NOMO-1 treated with dmso at 0.1 percent for 144 hours (cell line): ENCODE results near the gene MBD3L5.
A peak's percentile ranks its signal among the peaks of the same experiment; 100 is the strongest.
"Not testable (repeated sequence)": the region's sequence is repeated elsewhere in the genome, so short reads cannot be mapped to it uniquely, and the experiment has no call there.

Experiments used
- DNase-seq: peaks from one replicate; lab custom pipeline; 2025; ENCODE audit not compliant: unreplicated experiment; lab: John Stamatoyannopoulos, UW

MBD3L5 gene

DNA sequence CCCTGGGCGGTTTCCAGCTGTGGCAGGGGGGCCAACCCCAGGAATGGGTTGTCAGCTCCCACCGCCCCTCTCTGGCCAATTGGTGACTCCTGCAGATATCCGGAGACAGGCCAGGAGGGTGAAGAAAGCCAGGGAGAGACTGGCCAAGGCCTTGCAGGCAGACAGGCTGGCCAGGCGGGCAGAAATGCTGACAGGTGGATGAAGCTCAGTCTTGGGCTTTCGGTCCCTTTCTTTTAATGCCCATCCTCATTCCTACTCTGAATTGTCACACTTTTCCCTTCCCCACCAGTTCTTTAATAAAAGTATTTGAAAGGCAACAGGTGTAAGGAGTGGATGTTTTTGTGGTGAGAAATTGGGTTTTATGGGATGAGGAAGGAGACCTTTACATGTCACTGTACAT, 21.0 kb downstream of the MBD3L5 start:
- DNase-seq, result not testable (repeated sequence)

DNA sequence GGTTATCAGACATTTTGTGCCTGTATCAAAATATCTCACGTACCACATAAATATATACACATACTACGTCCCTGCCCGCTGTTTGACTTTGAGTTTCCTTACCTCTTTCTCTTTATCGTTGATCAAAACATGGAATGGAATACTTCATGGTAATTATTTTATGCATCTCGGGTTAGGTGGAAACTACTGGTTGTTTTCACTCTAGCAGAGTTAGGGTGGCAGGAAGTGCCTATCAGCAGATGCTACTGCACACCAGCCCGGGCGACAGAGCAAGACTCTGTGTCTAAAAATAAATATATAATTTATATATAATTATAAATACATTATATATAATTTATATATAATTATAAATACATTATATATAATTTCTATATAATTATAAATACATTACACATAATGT, 22.5 kb downstream of the MBD3L5 start:
- DNase-seq, result not testable (repeated sequence)

DNA sequence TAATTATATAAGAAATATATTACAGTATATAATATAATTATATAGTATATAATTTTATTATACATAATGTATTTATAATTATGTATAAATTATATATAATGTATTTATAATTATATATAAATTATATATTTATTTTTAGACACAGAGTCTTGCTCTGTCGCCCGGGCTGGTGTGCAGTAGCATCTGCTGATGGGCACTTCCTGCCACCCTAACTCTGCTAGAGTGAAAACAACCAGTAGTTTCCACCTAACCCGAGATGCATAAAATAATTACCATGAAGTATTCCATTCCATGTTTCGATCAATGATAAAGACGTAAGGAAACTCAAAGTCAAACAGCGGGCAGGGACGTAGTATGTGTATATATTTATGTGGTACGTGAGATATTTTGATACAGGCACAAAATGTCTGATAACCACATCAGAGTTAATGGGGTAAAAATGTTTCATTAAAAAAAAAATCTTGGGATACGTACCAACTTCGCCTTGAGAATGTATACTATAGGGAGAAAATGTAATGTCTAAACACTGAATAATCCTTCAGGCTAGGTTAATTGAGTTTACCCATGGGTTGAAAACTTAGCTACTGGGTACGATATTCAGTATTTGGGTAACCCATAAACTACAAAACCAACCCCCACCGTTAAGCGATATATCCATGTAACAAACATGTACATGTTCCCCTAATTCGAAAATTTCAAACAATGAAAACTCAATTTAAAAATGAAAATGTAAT, 24.4 kb downstream of the MBD3L5 start:
- DNase-seq, result not testable (repeated sequence)

DNA sequence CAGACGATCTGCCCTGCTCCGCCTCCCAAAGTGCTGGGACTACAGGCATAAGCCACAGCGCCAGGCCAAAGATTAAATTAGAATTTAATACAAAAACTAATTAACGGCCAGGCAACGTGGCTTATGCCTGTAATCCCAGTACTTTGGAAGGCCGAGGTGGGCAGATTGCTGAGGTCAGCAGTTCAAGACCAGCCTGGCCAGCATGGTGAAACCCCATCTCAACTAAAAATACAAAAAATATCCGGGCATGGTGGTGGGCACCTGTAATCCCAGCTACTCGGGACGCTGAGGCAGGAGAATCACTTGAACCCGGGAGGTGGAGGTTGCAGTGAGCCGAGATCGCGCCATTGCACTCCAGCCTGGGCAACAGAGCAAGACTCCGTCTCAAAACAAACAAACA, 25.3 kb downstream of the MBD3L5 start:
- not testable (repeated sequence) for DNase-seq

DNA sequence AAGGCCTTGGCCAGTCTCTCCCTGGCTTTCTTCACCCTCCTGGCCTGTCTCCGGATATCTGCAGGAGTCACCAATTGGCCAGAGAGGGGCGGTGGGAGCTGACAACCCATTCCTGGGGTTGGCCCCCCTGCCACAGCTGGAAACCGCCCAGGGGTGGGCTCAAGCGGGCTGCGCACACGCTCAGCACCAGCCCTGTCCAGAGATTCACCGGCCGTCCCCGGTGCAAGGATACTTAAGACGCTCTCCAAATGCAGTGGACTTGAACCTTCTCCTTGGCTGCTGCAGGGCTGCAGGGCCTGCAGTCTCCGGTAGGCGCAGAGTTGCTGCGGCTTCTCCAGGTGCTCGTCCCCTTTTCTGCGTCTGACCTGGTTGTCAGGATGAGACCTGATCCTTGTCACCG, 26.0 kb downstream of the MBD3L5 start:
- DNase-seq, result not testable (repeated sequence)

DNA sequence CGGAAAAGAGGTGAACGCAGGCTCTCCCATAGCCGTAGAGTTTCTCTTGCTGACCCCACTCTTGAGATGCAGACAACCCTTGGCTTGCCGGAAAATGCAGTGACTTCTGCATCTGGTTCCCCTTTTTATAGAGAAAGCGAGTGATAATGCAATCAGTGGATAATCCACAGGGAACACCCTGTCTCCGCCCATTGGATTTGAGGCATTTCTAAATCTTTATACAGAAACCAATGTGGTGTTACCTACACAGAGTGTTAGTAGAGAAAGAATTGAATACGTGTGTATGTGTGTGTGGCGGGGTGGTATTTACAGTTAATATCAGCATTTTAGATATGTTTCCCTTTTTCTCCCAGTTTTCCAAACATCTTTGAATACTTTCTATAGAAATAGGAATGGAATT, 28.2 kb downstream of the MBD3L5 start, which contains the start of gene MBD3L3:
Gene MBD3L3 (minus strand): TSS at position 101 of the 400 bp plus-strand sequence. CDS start 71 bp downstream, at position 30.
- DNase-seq, result not testable (repeated sequence)

DNA sequence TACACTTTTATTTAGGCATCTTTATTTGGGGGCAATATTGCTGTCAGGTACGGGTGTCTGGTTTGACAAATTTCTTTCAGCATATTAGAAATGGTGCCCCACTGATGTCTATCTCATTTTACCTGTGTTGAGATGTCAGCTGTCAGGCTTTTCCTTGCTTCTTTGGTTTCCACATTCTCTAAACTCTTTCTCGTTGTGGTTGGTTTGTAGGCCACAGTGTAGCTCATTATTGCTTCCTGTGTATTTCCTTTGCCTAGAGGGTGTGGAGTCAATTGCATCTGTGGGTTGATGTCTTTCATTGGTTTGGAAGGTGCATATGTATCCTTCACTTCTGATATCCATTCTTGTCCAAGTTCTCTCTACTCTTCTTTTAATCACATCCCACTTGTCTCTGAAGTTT, 29.6 kb downstream of the MBD3L5 start:
- DNase-seq, result not testable (repeated sequence)

DNA sequence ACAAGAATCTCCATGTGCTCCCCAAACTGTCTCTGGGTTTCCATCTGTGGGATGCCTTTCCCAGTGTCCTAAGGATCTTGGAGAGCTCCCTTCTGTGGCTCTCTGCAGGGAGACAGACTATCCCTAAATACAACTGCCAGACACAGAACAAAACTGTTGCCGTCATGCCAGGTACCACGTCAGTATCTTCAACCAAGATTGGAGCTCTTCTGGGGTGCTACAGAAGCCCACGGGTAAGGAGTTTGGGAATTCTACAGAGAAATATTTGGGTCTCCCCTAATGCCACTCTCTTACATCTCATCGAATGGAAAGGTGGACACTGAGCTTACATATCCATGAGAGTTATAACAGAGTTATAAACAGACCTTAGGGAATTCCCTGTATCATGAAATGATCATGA, 33.0 kb downstream of the MBD3L5 start:
- no peak for DNase-seq

DNA sequence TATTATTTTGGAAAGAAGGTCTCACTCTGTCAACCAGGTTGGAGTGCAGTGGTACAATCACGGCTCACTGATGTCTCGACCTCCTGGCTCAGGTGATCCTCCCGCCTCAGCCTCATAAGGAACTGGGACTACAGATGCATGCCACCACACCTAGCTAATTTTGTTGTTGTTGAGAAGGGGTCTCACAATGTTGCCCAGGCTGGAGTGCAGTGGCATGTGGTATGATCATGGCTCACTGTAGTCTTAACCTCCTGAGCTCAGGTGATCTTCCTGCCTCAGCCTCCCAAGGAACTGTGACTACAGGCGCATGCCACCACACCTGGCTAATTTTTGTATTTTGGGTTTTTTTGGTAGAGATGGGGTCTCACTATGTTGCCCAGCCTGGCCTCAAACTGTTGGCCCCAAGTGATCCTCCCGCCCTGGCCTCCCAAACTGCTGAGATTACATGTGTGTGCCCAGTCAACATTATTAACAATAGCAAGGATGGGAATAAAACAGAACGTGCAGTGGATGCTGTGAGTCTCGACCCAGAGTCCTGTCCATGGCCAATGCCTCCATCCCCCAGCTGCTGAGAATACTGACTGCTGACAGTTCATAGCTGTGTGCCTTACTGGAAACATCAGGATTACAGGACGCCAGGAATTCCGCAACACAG, 33.5 kb downstream of the MBD3L5 start:
- DNase-seq, result no peak

DNA sequence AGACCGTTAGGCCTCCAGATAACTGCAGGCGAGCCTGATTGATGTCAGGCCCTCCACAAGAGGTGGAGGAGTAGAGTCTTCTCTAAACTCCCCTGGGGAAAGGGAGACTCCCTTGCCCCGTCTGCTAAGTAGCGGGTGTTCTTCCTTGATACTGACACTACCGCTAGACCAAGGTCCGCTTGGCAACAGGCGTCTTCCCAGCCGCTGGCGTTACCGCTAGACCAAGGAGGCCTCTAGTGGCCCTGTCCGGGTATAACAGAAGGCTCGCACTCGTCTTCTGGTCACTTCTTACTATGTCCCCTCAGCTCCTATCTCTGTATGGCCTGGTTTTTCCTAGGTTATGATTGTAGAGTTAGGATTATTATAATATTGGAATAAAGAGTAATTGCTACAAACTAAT, 36.7 kb downstream of the MBD3L5 start:
- DNase-seq, result not testable (repeated sequence)

DNA sequence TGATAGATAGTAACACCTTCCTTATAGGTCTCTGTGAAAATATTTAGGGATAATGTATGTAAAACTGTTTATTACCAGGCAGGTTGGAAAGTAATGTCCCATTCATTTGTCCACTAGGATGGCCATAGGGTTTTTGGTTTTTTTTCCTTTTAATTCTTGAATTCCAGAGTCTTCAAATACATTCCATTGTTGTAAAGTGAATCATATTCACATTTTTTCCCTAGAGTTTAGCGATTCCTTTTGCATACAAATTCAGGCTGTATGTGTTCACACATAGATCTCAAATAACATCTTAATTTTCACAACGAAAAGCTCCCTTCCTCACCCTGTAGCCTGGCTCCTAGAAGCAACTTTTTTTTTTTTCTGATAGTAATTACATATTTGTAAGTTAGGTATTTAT, 37.3 kb downstream of the MBD3L5 start:
- DNase-seq, result no peak

DNA sequence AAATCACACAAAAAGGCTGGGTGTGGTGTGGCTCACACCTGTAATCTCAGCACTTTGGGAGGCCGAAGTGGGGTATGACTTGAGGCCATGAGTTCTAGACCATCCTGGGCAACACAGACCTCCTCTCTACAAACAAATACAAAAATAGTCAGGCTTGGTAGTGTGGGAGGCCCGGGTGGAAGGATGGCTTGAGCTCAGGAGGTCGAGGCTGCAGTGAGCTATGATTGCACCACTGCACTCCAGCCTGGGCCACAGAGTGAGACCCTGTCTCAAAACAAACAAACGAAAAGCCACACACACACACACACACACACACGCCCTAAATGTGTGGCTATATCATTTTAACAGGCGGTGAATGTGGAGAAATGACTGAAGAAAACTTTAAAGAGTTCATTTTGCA, 38.2 kb downstream of the MBD3L5 start:
- DNase-seq, result no peak

DNA sequence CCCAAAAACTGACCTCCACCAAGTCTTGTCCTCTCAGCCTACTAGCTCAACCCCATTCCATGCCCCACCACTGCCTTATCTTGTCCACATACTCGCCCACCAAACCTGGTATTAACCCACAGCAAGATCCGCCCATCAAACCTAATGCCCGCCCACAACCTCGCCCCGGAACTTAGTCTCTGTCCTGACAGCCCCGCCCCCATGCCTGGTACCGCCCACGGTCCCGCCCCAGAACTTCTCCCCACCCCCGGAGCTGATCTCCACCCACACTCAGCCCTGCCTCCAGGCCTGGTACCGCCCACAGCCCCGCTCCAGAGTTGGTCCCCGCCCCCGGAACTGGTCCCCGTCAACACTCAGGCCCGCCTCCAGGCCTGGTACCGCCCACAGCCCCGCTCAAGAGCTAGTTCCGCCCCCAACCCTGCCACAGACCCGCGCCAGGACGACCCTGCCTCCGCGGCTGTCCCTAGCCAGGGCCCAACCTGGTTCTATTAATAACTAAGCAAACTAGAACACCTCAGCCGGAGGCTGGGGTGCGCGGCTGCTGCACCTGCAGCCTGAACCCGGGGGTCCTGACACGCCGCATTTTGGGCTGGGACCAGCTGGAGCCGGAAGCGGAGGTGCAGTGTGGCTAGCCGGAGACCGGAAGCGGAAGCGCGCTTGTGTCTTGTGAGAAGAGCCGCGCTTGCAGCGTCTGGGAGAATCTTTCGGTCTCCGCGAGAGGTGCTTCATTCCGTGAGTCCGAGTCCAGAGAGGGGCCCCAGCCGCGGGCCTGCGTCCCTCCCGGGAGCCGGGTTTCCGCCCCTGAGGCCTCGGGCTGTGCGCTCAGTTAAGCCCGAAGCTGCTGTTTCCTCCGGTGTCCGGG, 38.9 kb downstream of the MBD3L5 start, which contains the start of gene ZNF557:
Gene ZNF557 (plus strand): TSS at position 662 of the 862 bp plus-strand sequence. CDS start 5,372 bp downstream, outside the sequence.
- peak; percentile 95 for DNase-seq

DNA sequence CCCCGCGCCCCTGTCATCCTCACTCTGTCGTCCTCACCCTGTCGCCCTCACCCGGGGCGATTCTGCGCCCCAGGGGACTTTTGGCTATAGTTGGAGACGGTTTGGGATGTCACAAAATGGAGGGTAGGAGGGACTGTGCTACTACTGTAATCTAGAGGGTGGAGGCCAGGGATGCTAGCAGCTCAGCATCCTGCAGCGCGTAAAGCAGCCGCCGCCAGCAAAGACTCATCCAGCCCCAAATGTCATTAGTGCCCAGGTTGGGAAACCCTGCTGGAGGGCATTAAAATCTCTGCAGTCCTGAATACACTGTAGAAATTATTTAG, 39.5 kb downstream of the MBD3L5 start:
- no peak for DNase-seq

DNA sequence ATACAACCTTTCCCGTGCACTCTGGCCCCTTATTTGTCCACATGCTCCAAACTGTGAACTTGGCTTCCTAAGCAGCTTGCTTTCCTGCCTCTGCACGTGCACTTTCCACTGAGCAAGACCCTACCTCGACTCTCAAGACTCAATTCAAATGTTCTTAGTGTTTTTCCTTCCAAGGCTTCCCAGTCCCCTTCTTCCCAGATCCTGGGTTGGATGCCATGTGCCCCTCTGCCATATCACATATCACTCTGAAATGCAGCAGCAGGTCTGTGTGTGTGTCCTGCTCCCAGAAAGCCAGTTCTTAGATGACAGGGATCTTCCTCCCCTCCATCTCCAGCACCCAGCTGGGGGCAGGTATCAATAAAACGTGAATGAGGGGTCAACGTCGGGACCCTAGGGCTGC, 42.2 kb downstream of the MBD3L5 start:
- DNase-seq, result no peak

DNA sequence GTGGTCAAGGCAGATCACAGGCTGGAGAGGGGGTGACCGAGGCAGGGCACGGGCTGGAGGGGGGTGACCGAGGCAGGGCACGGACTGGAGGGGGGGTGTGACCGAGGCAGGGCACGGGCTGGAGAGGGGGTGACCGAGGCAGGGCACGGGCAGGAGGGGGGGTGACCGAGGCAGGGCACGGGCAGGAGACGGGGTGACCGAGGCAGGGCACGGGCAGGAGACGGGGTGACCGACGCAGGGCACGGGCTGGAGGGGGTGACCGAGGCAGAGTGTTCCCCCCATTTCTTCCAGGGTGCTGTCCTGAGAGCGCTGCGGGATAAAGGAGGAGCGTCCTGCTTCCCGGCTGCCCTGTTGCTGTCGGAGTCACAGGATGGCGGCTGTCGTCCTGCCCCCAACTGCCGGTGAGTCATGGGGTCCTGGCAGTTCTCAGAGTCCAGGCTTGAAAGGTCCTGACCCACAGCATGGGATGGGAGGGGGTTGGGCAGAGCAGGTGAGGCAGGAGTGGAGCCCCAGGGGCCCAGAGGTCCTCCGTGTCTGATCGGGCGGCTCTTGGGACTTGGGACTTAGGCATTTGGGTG, 44.4 kb downstream of the MBD3L5 start:
- DNase-seq, result no peak

DNA sequence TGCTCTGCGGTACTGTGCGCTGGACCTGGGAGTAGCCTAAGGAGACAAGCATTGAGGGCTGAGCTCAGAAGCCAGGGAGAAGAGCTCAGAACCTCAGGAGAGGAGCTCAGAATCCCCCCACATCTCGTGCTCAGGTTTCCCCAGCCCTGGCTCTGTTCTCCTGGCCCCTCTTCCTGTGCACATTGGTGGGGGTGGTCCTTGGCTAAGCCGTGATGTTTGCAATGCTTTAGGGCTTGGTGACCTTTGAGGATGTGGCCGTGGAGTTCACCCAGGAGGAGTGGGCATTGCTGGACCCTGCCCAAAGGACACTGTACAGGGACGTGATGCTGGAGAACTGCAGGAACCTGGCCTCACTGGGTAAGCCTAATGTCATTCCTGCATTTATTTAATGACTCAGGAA, 45.8 kb downstream of the MBD3L5 start:
- DNase-seq, result no peak

DNA sequence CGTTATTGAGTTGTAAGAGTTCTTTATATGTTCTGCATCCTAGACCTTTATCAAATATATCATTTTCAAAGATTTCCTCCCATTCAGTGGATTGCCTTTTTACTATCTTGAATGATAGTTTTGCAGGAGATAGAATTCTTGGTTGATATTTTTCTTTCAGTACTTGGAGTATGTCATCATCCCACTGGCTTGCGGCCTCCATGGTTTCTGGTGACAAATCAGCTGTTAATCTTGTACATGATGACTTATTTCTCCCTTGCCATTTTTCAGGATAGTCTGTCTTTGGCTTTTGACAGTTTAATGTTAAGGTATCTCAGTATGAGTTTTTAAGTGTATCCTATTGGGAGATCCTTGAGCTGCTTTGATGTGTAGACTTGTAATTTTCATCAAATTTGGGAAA, 47.6 kb downstream of the MBD3L5 start:
- DNase-seq, result no peak
